Right lobe of liver (tissue), 6 donors: ENCODE data around the gene MAML3. TPM values are rescaled to one million over a fixed set of nuclear protein-coding genes. Genes with fewer than 3 reads are reported as not detected.

Experiments used
- ATAC-seq, 4 donors: fragments of 200-7000 bp; cut with Tn5 transposase; one replicate each; pipeline ENCODE4 v1.9.1; 2020; ENCODE audit warnings: mild to moderate bottlenecking in 4 of 4, moderate library complexity in 4 of 4
- DNase-seq, 3 donors: peaks; one replicate each; pipeline ENCODE4 v3.0.0-alpha.2; 2020
- H3K27ac ChIP-seq, 3 donors: fragments of 200-600 bp; one replicate each; pipeline ENCODE4 v1.8.0; 2022
- H3K27me3 ChIP-seq, 2 donors: fragments of 200-600 bp; one replicate each; pipeline ENCODE4 v1.8.0; 2022
- H3K36me3 ChIP-seq, 4 donors: fragments of 200-600 bp; sonication (generic) in 1 of 4; one replicate each; pipeline versions ENCODE4 v1.5.1 to v1.8.0; 2017 to 2022; ENCODE audit warnings: control low read depth in 1 of 4
- H3K4me1 ChIP-seq, 4 donors: fragments of 200-600 bp; sonication (generic) in 1 of 4; one replicate each; pipeline versions ENCODE4 v1.5.1 to v1.8.0; 2017 to 2022; ENCODE audit warnings: control low read depth in 1 of 4
- H3K4me3 ChIP-seq, 3 donors: fragments of 200-600 bp; one replicate each; pipeline ENCODE4 v1.8.0; 2022
- H3K9me3 ChIP-seq, 4 donors: fragments of 200-600 bp; sonication (generic) in 1 of 4; one replicate each; pipeline versions ENCODE4 v1.5.1 to v1.8.0; 2017 to 2022; ENCODE audit warnings: control low read depth in 1 of 4
- POLR2A ChIP-seq: fragments of 450-650 bp; IDR thresholded peaks from one replicate; pipeline ENCODE4 v1.6.1; 2017; ENCODE audit warnings: antibody characterized with exemption, mild to moderate bottlenecking
- WGBS: methylation state at CpG from one replicate; pipeline ENCODE4 v1.1.6; 2018; ENCODE audit warnings: low coverage, low lambda C conversion rate; ENCODE audit not compliant: insufficient coverage; ENCODE audit errors: missing lambda C conversion rate; 5-methylcytosine and 5-hydroxymethylcytosine counted together
- intact Hi-C, 2 donors: fragments of 100-400 bp; cut with DNase I; formaldehyde crosslinking; loops; one replicate each; pipeline versions ENCODE4 v1.11.2 to v1.14.1; 2022
- total RNA-seq, 6 experiments: library from RNA; depleted of rRNA in 2 of 6; stranded (reverse); fragments of >200 nt in 2 of 6; fragmentation: NEBNext Ultra II Directional in 3 of 6; extraction: Animal tissue kit (Norgen Biotek cat#: 25700) in 3 of 6; gene quantifications; one replicate each; pipeline versions ENCODE4 v1.1.0 to v1.2.4, GENCODE V29; 2016 to 2023
- TF ChIP-seq, protein P1 (sequence below), 4 donors: fragments of 200-600 bp in 3 of 4; fragments of 450-650 bp in 1 of 4; IDR thresholded peaks; one replicate each; pipeline versions ENCODE4 v1.5.1 to v1.8.0; 2016 to 2022; ENCODE audit warnings: antibody characterized with exemption in 4 of 4, mild to moderate bottlenecking in 2 of 4
- donor health status: DM: no; HTN: yes; CAD: no.
- donor health status: DM: no; HTN: no; CAD: no.
- donor health status: DM: no; HTN: no; CAD: no.
- donor health status: DM: no; HTN: yes; CAD: no.
- donor health status: DM: no; HTN: yes; CAD: no.

MAML3 gene
- total RNA-seq, 6 experiments from 2014 or later, result 2.6 to 7.8 (median 5.0) TPM

DNA sequence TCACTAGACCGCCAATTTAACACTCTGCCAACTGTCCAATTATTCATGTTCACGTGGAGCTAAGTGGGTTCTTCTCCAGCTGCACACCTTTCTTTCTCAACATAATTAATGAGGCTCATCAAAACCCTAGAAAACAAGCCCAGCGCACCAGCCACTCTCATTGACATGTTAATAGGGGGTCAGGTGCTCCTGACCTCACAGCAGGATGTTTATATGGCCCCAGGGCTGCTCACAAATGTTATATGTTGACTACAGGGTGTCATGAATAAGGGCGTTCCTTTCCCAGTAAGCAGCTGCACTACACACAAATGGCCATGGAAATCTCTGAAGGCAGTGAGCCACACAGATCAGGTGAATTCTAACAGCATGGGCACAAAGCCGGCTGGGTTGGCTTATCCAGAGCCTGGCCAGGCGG, 278.6 kb downstream of the MAML3 start:
- TF ChIP-seq POLR2A, result no peak
- TF ChIP-seq, protein P1, sequence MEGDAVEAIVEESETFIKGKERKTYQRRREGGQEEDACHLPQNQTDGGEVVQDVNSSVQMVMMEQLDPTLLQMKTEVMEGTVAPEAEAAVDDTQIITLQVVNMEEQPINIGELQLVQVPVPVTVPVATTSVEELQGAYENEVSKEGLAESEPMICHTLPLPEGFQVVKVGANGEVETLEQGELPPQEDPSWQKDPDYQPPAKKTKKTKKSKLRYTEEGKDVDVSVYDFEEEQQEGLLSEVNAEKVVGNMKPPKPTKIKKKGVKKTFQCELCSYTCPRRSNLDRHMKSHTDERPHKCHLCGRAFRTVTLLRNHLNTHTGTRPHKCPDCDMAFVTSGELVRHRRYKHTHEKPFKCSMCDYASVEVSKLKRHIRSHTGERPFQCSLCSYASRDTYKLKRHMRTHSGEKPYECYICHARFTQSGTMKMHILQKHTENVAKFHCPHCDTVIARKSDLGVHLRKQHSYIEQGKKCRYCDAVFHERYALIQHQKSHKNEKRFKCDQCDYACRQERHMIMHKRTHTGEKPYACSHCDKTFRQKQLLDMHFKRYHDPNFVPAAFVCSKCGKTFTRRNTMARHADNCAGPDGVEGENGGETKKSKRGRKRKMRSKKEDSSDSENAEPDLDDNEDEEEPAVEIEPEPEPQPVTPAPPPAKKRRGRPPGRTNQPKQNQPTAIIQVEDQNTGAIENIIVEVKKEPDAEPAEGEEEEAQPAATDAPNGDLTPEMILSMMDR (IDR thresholded peaks at IDR 0.05), result no peak

DNA sequence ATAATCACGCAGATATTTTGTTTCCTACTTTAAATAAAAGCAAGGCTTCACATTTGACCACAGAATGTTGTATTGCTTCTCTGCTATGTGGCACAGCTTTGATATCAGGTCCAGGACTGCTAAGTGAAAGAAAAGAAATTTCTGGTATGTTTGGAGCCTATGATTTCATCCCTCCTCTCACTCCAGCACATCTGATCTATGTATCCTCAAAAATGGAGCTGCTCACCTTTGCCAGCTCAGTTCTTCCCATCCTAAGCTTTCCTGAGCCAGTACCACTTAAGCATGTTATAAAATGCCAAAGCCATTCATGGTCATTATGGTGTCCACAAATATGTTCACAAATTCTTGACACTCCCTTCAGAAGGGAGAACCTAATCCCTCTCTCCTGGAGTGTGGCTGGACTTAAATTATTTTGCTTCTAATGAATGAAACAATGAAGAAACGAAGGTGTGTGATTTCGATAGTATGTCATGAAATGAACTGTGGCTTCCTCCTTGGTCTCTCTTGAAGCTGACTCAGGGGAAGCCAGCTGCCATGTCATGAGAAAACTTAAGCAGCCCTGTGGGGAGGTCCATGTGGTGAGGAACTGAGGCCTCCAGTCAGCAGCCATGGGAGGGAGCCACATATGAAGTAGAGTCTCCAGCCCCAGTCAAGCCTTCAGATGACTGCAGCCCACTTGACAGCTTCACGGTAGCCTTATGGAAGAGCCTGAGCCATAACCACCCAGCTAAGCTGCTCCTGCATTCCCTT, 280.7 kb downstream of the MAML3 start:
- no peak for DNase-seq
- Histone ChIP-seq H3K27me3 (no peaks in the 10 kb centered on the region), H3K4me3 (no peak overlapping the region), H3K27ac (no peak overlapping the region), H3K9me3 (no peaks in the 10 kb centered on the region), H3K36me3 (no peaks in the 10 kb centered on the region), H3K4me1 (no peaks in the 10 kb centered on the region)
- intact Hi-C loops, result no loop called here
- TF ChIP-seq POLR2A, result no peak
- TF ChIP-seq, protein P1 (IDR thresholded peaks at IDR 0.05), result no peak
- ATAC-seq, result peak in 3 of 4 donors; percentile 35 to 47 (median 44)
- WGBS, result 77% methylated on average over 3 of the region's 4 CpGs

More for the DNA sequence above, 278.6 kb downstream of the MAML3 start:
- ATAC-seq (no peak), DNase-seq (no peak)
- Histone ChIP-seq H3K9me3 (no peaks in the 10 kb centered on the region), H3K36me3 (no peaks in the 10 kb centered on the region), H3K4me1 (no peaks in the 10 kb centered on the region), H3K27me3 (no peaks in the 10 kb centered on the region), H3K4me3 (no peak overlapping the region), H3K27ac (no peak overlapping the region)
- intact Hi-C loops, result no loop called here
- WGBS, result 100% methylated on average over 2 of the region's 6 CpGs

DNA sequence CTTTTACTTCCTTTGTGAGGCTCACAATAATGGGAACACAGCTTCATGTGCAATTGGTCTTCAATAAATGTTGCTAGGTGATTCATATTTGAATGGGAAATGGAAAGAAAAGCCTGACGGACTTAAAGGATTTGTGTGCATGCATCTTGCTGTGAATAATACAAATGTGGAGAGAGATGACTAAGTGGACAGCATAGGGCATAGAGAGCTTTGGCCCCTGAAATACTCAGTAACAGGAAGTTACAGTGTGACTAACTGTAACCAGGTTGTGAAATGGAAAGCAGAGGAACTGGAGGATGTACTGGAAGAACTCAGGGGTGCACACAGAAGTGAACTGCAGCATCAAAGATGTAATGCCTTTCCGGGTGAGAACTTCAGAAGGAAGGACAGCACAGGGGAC, 281.7 kb downstream of the MAML3 start:
- intact Hi-C loops, result no loop called here
- TF ChIP-seq, protein P1 (IDR thresholded peaks at IDR 0.05), result no peak
- no peak for TF ChIP-seq POLR2A
- Histone ChIP-seq H3K4me1 (no peaks in the 10 kb centered on the region), H3K27ac (no peak overlapping the region), H3K36me3 (no peaks in the 10 kb centered on the region), H3K27me3 (no peaks in the 10 kb centered on the region), H3K4me3 (no peak overlapping the region), H3K9me3 (no peaks in the 10 kb centered on the region)
- ATAC-seq (peak; percentile 46 to 93 (median 54)), DNase-seq (no peak)
- 59% methylated on average over 2 of the region's 2 CpGs for WGBS

DNA sequence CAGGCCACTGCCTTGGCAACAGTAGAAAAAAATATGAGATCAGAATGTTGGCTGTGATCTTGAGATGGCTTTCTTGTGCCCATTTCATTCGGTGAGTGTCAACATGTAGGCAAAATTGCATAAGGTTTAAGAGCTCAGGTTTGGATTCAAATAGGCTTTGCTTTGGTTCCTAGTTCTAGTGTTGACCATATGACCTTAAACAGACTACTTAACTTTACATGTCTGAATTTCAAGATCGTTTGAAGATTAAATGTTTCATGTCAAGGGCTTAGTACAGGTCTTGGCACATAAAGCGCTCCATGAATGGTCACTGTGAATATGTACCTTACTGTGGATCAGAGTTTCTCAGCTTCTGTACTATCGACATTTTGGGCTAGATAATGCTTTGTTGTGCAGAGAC, 284.2 kb downstream of the MAML3 start:
- Histone ChIP-seq H3K4me1 (no peaks in the 10 kb centered on the region), H3K4me3 (no peak overlapping the region), H3K9me3 (no peaks in the 10 kb centered on the region), H3K27ac (no peak overlapping the region), H3K27me3 (no peaks in the 10 kb centered on the region), H3K36me3 (no peaks in the 10 kb centered on the region)
- WGBS, result 76% methylated on average over 4 of the region's 4 CpGs
- ATAC-seq (no peak), DNase-seq (no peak)
- intact Hi-C loops, result no loop called here
- no peak for TF ChIP-seq POLR2A
- TF ChIP-seq, protein P1 (IDR thresholded peaks at IDR 0.05), result no peak
